CD4-positive, alpha-beta T cell treated with Interleukin-4 for 1 hour (primary cell): Measurements from ENCODE around the gene ACTC1.

Experiments
- DNase-seq, 2 donors: peaks; one replicate each; pipeline ENCODE4 v3.0.0-alpha.2; 2020 to 2022

ACTC1 gene

GRCh38 chr15:34799149-34800101 is 4.1 kb upstream of the ACTC1 start:
- DNase-seq = no peak

DNA sequence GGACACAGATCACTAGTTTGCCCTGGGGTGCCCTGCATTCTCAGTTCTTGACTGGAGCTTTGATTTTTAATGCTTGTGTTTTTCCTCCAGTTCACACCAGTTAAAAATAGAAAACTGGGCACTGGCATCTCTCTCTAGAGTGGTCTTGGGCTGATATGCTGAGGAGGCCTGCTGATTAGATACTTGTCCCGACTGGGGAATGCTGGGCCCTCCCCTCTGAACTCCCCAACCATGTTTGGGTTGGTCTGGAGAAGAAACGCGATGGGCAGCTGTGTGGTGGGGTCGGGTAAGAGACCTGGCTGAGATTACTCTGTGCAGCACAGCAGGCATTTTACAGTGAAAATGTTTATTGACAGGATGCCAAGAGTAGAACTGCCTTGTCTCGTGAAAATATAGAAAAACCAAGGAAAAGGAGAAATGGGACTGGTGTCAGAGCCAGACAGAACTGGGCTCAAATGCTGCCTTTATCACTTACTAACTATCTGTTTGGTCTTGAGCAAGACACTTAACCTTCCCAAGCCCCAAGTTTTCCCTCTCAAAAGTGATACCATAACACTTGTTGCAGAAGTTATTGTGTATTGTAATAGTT is 1.6 kb upstream of the ACTC1 start:
- DNase-seq = no peak

DNA sequence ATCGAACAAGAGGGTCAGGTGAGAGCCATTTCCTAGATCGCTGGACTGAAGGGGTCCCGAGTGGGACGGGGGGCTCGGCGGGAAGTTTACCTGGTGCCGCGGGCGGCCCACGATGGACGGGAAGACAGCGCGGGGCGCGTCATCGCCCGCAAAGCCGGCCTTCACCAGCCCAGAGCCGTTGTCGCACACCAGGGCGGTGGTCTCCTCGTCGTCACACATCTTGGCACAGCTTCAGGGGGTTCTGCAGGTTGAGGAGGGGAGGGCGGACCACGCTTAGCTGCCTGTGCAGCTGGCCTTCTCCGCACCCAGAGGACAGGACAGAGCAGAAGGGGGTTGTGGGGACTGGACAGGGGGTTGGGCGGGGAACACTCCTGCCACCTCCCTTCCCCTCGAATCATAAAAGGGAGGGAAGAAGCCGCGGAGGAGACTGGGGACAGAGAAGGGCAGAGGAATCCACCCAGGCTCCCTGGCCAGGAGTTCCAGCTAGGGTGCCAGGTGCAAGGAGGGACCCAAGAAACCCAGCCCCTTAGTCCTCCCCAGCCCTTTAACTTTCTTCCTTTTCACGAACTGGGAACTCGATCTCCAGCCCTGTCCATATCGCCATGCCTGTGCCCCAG is 651 bp downstream of the ACTC1 start:
- no peak for DNase-seq

DNA sequence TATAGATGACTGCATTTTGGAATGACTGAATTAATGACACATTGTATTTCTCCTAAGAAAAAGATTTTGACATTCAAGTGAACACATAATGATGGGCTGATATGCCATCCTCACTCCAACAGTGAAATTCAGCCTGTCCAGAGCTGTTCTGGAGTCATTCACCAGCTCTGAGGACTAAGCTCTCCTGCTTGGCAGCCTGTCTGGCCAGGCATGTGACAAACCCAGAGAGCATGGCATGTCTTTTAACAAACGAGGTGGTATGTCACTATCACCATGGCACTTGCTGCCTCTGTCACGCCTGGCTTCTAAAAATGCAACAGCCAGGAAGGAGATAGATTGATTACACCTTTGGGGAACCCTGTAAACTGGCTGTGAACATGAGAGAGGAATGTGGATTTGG is 1.4 kb downstream of the ACTC1 start:
- DNase-seq = no peak

DNA sequence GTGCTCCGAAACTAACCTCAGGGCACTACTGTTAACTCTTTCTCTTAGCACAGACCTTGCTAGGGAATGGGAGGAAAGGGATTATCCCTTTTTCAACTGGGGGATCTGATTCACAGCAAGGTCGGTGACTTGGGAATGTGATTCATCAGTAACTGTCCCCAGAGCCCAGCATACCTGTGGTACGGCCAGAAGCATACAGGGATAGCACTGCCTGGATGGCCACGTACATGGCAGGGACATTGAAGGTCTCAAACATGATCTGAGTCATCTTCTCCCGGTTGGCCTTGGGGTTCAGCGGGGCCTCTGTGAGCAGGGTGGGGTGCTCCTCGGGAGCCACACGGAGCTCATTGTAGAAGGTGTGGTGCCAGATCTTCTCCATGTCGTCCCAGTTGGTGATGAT is 2.3 kb downstream of the ACTC1 start:
- DNase-seq = no peak

GRCh38 chr15:34791701-34792100 is 3.6 kb downstream of the ACTC1 start:
- no peak for DNase-seq

- no peak for DNase-seq
Measured at GRCh38 chr15:34790121-34790520, 5.2 kb downstream of the ACTC1 start.

GRCh38 chr15:34789326-34789725 is 6.0 kb downstream of the ACTC1 start:
- no peak for DNase-seq

GRCh38 chr15:34786206-34786605 is 9.1 kb downstream of the ACTC1 start:
- DNase-seq = no peak

DNA sequence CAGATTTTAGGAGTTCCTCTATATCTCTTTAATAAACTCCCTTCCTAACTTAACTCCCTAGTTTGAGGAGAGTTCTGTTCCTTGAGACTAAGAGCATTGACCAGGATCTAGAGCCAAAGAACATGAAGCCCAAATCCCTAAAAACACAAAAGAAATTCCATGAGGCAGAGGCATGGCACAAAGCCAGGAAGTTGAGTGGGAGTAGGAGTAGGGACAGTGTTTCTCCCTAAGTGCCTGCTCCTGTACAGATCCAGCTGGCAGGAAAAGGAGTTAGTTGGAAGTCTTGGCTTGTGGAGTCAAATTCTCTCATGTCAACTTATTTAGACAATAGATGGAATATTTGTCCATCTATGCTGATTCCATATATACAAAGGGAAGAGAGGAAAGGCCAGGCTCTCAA is 11.4 kb downstream of the ACTC1 start:
- no peak for DNase-seq

DNA sequence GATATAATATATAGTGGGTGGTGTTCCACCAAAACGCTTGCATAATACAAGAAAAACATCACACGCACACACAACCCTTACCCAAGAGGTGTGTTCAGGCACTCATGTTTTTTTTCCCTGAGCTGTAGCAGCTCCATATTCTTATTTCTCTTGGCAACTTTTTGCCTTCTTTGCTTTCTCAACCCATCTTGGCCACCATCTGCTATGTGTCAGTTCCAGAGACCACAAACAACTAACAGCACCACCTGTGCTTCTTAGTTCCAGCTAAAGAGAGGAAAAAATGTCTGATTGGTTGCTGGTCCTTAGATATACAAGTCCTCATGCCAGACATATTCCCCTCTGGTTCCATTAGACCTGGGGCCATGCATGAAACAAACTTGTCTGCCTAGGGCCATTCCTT is 11.9 kb downstream of the ACTC1 start:
- no peak for DNase-seq

DNA sequence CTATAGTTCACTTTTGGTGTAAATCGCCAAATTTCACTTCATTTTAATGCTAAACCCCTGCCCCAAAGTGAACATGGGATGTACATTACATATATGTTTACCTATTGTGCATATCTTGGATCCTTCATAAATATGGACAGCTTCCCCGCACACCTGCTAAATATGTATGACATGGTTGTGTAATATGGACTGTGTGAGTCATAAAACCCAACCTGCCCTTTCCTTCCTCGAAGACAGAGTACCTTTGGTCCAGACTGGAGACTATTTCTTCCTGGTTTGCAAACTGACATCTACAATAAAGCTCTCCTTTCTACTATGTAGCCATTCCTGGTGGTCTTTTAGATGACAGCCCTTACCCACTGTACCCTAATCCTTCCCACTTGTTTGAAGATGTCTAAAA is 12.4 kb downstream of the ACTC1 start:
- no peak for DNase-seq

DNA sequence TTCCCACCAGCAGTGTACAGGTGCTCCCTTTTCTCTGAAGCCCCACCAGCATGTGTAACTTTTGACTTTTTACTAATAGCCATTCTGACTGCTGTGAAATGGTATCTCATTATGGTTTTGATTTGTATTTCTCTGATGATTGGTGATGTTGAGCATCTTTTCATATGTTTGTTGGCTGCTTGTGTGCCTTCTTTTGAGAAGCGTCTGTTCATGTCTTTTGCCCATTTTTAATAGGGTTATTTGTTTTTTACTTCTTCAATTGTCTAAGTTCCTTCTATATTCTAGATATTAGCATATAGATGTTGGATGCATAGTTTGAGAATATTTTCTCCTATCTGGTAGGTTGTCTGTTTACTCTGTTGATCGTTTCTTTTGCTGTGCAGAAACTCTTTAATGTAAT is 14.6 kb downstream of the ACTC1 start:
- DNase-seq = no peak

DNA sequence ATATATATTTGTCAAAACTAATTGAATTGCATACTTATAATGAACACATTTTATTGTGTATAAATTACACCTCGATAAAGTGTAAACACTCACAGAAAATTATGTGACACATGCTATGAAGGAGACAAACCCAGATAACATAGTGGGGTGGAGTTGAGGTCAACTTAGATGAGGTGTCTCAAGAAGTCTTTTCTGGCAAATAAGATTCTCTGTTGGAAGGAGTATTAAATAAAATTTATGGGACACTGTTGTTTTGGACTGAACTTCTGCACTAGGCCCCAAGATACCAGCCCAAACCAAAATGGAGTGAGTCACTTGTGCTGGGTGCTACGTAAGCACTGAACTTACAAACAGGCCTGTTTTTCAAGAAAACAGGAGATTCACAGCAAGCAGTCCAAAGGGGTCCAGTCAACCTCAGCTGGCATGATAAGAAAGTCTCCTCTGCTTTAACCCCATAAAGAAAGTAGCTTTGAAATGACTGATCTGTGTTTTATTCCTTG is 18.7 kb downstream of the ACTC1 start:
- DNase-seq = no peak

GRCh38 chr15:34773917-34774316 is 21.4 kb downstream of the ACTC1 start:
- DNase-seq = no peak

GRCh38 chr15:34773013-34773412 is 22.3 kb downstream of the ACTC1 start:
- no peak for DNase-seq

DNA sequence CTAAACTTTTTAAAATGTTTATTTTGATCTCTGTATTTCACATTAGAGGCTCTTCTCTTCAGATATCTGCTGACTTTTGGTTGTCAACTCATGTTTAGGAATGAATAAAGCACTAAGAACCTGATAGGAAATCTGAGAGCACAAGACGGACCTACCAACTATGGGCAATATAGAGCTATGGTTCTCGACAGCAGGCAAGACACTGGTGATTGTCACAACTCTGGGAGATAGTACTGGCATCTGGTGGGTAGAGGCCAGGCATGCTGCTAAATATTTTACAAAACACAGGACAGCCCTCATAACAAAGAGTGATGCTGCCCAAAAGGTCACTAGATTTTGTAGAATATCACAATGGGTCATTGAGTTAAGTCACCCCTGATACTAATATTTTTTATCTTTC is 23.0 kb downstream of the ACTC1 start:
- DNase-seq = no peak

- DNase-seq = no peak
Measured at GRCh38 chr15:34769711-34770110, 25.6 kb downstream of the ACTC1 start.

DNA sequence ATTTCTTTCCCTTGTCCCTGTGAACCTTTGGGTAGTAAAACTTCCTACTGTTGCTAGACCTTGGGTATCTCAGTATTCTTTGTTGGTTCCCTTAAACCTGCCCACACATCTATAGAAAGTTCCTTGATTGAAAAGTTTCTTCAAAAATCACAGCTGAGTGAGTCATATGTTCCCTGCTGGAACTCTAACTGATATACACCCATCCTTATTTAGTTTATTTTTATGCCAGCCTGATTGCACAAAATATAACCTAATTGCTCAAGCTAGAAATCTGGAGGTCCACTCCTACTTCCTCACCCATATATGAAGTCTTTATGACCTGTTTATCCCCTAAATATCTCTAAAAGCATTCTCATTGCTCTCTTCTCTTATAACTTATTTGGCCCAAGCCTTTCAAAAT is 26.8 kb downstream of the ACTC1 start:
- no peak for DNase-seq

GRCh38 chr15:34765741-34766140 is 29.6 kb downstream of the ACTC1 start:
- no peak for DNase-seq

DNA sequence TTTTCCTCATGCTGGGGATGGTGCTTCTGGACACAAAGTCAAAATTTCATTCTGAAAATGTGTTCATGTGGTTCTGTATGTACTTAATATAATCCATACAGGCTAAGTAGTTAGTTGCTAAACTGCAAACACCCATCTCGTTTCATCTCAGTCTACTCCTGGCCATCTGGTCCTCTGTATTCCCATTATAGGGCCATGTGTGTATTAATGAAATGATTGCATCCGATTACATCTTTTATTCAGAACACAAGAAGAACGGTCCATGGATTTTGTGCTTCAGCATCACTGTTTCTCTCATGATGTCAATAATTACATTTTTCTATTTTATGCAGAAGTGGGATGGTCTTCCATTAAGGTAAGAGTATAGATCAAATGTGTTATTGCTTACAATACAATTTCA is 34.4 kb downstream of the ACTC1 start:
- no peak for DNase-seq

GRCh38 chr15:34759992-34760391 is 35.4 kb downstream of the ACTC1 start:
- DNase-seq = no peak

DNA sequence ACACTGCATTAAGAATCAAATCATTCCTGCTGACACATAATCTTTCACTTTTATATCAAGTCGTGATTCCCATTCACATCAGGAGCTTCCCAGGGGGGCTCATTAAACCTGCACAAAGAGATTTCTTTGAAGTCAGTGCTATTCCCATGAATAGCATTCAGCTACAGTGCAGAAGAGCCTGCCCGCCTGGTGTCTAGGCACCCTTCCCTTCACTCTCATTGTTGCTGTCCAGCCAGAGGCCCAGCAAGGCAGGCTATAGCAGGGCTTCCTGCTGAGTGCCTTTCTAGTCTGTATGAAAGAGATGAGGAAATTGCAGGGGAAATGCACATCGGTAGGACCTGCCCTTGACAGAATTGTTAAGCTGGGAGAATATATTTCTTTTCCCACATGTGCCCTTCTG is 36.0 kb downstream of the ACTC1 start:
- no peak for DNase-seq

DNA sequence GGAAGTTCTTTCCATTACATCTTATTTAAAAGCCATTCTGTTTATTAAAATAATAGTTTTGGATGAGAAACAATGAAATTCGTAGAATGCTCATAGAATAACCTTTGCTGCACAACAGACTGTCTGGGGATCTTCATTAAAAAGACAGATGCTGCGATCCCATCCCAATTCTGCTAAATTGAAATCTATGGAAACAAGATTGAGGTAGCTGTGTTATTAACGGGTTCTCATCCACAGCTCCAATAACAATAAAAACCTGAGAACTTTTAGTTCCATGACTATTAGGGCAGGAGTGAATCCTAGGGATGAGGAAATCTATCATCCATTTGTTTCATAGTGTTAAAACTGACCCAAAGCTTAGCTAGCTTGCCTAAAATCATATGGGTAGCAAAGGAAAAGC is 38.1 kb downstream of the ACTC1 start:
- no peak for DNase-seq
